ENCODE measurements around the gene INF2.
"Not testable (repeated sequence)": the region's sequence is repeated elsewhere in the genome, so short reads cannot be mapped to it uniquely, and the experiment has no call there.

The INF2 gene

GRCh38 chr14:104659146-104659545 lies 30.3 kb upstream of the INF2 start:
- H3K27me3 ChIP-seq (ENCODE audit: low read depth, low read length): no peaks in the 10 kb centered on the region
- H3K9me3 ChIP-seq (ENCODE audit: control insufficient read depth in 1 of 2, low read length in 2 of 2): peaks cover 0 to 3% of the 10 kb centered on the region in 2 donors
- no peaks in the 10 kb centered on the region for H3K36me3 ChIP-seq (ENCODE audit: control insufficient read depth in 1 of 2, insufficient read depth in 2 of 2, low read length in 2 of 2)
- peaks cover 0 to 6% of the 10 kb centered on the region in 2 donors for H3K4me1 ChIP-seq (ENCODE audit: control insufficient read depth in 1 of 2, insufficient read depth in 2 of 2, low read length in 2 of 2)
- H3K4me3 ChIP-seq (ENCODE audit: low read depth in 1 of 2, low read length in 2 of 2): no peak overlapping the region
- no peak overlapping the region for H3K27ac ChIP-seq (ENCODE audit: low read length)

- H3K9me3 ChIP-seq (ENCODE audit: control insufficient read depth in 1 of 2, low read length in 2 of 2): peaks cover 0 to 3% of the 10 kb centered on the region in 2 donors
Measured at GRCh38 chr14:104659764-104660523, 29.5 kb upstream of the INF2 start.

GRCh38 chr14:104660597-104660996 lies 28.8 kb upstream of the INF2 start:
- Histone ChIP-seq H3K4me3 (ENCODE audit: low read depth in 1 of 2, low read length in 2 of 2) (no peak overlapping the region), H3K9me3 (ENCODE audit: control insufficient read depth in 1 of 2, low read length in 2 of 2) (peaks cover 0 to 3% of the 10 kb centered on the region in 2 donors), H3K27me3 (ENCODE audit: low read depth, low read length) (no peaks in the 10 kb centered on the region), H3K4me1 (ENCODE audit: control insufficient read depth in 1 of 2, insufficient read depth in 2 of 2, low read length in 2 of 2) (peaks cover 3 to 8% of the 10 kb centered on the region in 2 donors), H3K27ac (ENCODE audit: low read length) (no peak overlapping the region), H3K36me3 (ENCODE audit: control insufficient read depth in 1 of 2, insufficient read depth in 2 of 2, low read length in 2 of 2) (no peaks in the 10 kb centered on the region)

More at GRCh38 chr14:104659764-104660523, 29.5 kb upstream of the INF2 start:
- no peaks in the 10 kb centered on the region for H3K36me3 ChIP-seq (ENCODE audit: control insufficient read depth in 1 of 2, insufficient read depth in 2 of 2, low read length in 2 of 2)
- no peak overlapping the region for H3K27ac ChIP-seq (ENCODE audit: low read length)
- H3K27me3 ChIP-seq (ENCODE audit: low read depth, low read length): no peaks in the 10 kb centered on the region
- H3K4me1 ChIP-seq (ENCODE audit: control insufficient read depth in 1 of 2, insufficient read depth in 2 of 2, low read length in 2 of 2): peaks cover 0 to 6% of the 10 kb centered on the region in 2 donors
- H3K4me3 ChIP-seq (ENCODE audit: low read depth in 1 of 2, low read length in 2 of 2): no peak overlapping the region

GRCh38 chr14:104661086-104661485 lies 28.3 kb upstream of the INF2 start:
- H3K27ac ChIP-seq (ENCODE audit: low read length): no peak overlapping the region
- no peaks in the 10 kb centered on the region for H3K27me3 ChIP-seq (ENCODE audit: low read depth, low read length)
- H3K9me3 ChIP-seq (ENCODE audit: control insufficient read depth in 1 of 2, low read length in 2 of 2): peaks cover 0 to 3% of the 10 kb centered on the region in 2 donors
- H3K4me3 ChIP-seq (ENCODE audit: low read depth in 1 of 2, low read length in 2 of 2): no peak overlapping the region
- H3K4me1 ChIP-seq (ENCODE audit: control insufficient read depth in 1 of 2, insufficient read depth in 2 of 2, low read length in 2 of 2): peaks cover 5 to 12% of the 10 kb centered on the region in 2 donors
- H3K36me3 ChIP-seq (ENCODE audit: control insufficient read depth in 1 of 2, insufficient read depth in 2 of 2, low read length in 2 of 2): no peaks in the 10 kb centered on the region

- H3K4me1 ChIP-seq (ENCODE audit: control insufficient read depth in 1 of 2, insufficient read depth in 2 of 2, low read length in 2 of 2): peaks cover 5 to 12% of the 10 kb centered on the region in 2 donors
- H3K27ac ChIP-seq (ENCODE audit: low read length); H3K9me3 ChIP-seq (ENCODE audit: control insufficient read depth in 1 of 2, low read length in 2 of 2); H3K27me3 ChIP-seq (ENCODE audit: low read depth, low read length); H3K4me3 ChIP-seq (ENCODE audit: low read depth in 1 of 2, low read length in 2 of 2); H3K36me3 ChIP-seq (ENCODE audit: control insufficient read depth in 1 of 2, insufficient read depth in 2 of 2, low read length in 2 of 2): not testable (repeated sequence)
Measured at GRCh38 chr14:104661528-104662157, 27.8 kb upstream of the INF2 start.

- not testable (repeated sequence) for H3K9me3 ChIP-seq (ENCODE audit: control insufficient read depth in 1 of 2, low read length in 2 of 2); H3K27me3 ChIP-seq (ENCODE audit: low read depth, low read length); H3K27ac ChIP-seq (ENCODE audit: low read length); H3K36me3 ChIP-seq (ENCODE audit: control insufficient read depth in 1 of 2, insufficient read depth in 2 of 2, low read length in 2 of 2); H3K4me3 ChIP-seq (ENCODE audit: low read depth in 1 of 2, low read length in 2 of 2)
- peaks cover 5 to 12% of the 10 kb centered on the region in 2 donors for H3K4me1 ChIP-seq (ENCODE audit: control insufficient read depth in 1 of 2, insufficient read depth in 2 of 2, low read length in 2 of 2)
Measured at GRCh38 chr14:104662472-104662871, 26.9 kb upstream of the INF2 start.

- H3K4me3 ChIP-seq (ENCODE audit: low read depth in 1 of 2, low read length in 2 of 2): no peak overlapping the region
- H3K9me3 ChIP-seq (ENCODE audit: control insufficient read depth in 1 of 2, low read length in 2 of 2): peaks cover 0 to 3% of the 10 kb centered on the region in 2 donors
- H3K27ac ChIP-seq (ENCODE audit: low read length): no peak overlapping the region
- H3K36me3 ChIP-seq (ENCODE audit: control insufficient read depth in 1 of 2, insufficient read depth in 2 of 2, low read length in 2 of 2): no peaks in the 10 kb centered on the region
- peaks cover 5 to 12% of the 10 kb centered on the region in 2 donors for H3K4me1 ChIP-seq (ENCODE audit: control insufficient read depth in 1 of 2, insufficient read depth in 2 of 2, low read length in 2 of 2)
- H3K27me3 ChIP-seq (ENCODE audit: low read depth, low read length): no peaks in the 10 kb centered on the region
Measured at GRCh38 chr14:104664107-104664506, 25.3 kb upstream of the INF2 start.

- H3K4me1 ChIP-seq (ENCODE audit: control insufficient read depth in 1 of 2, insufficient read depth in 2 of 2, low read length in 2 of 2): peaks cover 5 to 10% of the 10 kb centered on the region in 2 donors
- H3K9me3 ChIP-seq (ENCODE audit: control insufficient read depth in 1 of 2, low read length in 2 of 2): peaks cover 0 to 3% of the 10 kb centered on the region in 2 donors
- no peak overlapping the region for H3K27ac ChIP-seq (ENCODE audit: low read length)
- no peak overlapping the region for H3K4me3 ChIP-seq (ENCODE audit: low read depth in 1 of 2, low read length in 2 of 2)
- no peaks in the 10 kb centered on the region for H3K27me3 ChIP-seq (ENCODE audit: low read depth, low read length)
- no peaks in the 10 kb centered on the region for H3K36me3 ChIP-seq (ENCODE audit: control insufficient read depth in 1 of 2, insufficient read depth in 2 of 2, low read length in 2 of 2)
Measured at GRCh38 chr14:104664588-104664987, 24.8 kb upstream of the INF2 start.

- H3K27ac ChIP-seq (ENCODE audit: low read length): no peak overlapping the region
- no peaks in the 10 kb centered on the region for H3K27me3 ChIP-seq (ENCODE audit: low read depth, low read length)
- H3K4me3 ChIP-seq (ENCODE audit: low read depth in 1 of 2, low read length in 2 of 2): no peak overlapping the region
Measured at GRCh38 chr14:104665114-104665656, 24.2 kb upstream of the INF2 start.

GRCh38 chr14:104665657-104666522 lies 23.5 kb upstream of the INF2 start:
- peaks cover 5 to 6% of the 10 kb centered on the region in 2 donors for H3K4me1 ChIP-seq (ENCODE audit: control insufficient read depth in 1 of 2, insufficient read depth in 2 of 2, low read length in 2 of 2)
- no peaks in the 10 kb centered on the region for H3K36me3 ChIP-seq (ENCODE audit: control insufficient read depth in 1 of 2, insufficient read depth in 2 of 2, low read length in 2 of 2)
- H3K4me3 ChIP-seq (ENCODE audit: low read depth in 1 of 2, low read length in 2 of 2): no peak overlapping the region
- no peak overlapping the region for H3K27ac ChIP-seq (ENCODE audit: low read length)
- H3K27me3 ChIP-seq (ENCODE audit: low read depth, low read length): no peaks in the 10 kb centered on the region
- peaks cover 0 to 3% of the 10 kb centered on the region in 2 donors for H3K9me3 ChIP-seq (ENCODE audit: control insufficient read depth in 1 of 2, low read length in 2 of 2)

More at GRCh38 chr14:104665114-104665656, 24.2 kb upstream of the INF2 start:
- Histone ChIP-seq H3K36me3 (ENCODE audit: control insufficient read depth in 1 of 2, insufficient read depth in 2 of 2, low read length in 2 of 2) (no peaks in the 10 kb centered on the region), H3K4me1 (ENCODE audit: control insufficient read depth in 1 of 2, insufficient read depth in 2 of 2, low read length in 2 of 2) (peaks cover 5 to 6% of the 10 kb centered on the region in 2 donors), H3K9me3 (ENCODE audit: control insufficient read depth in 1 of 2, low read length in 2 of 2) (peaks cover 0 to 3% of the 10 kb centered on the region in 2 donors)

- not testable (repeated sequence) for H3K9me3 ChIP-seq (ENCODE audit: control insufficient read depth in 1 of 2, low read length in 2 of 2); H3K36me3 ChIP-seq (ENCODE audit: control insufficient read depth in 1 of 2, insufficient read depth in 2 of 2, low read length in 2 of 2); H3K27ac ChIP-seq (ENCODE audit: low read length); H3K4me1 ChIP-seq (ENCODE audit: control insufficient read depth in 1 of 2, insufficient read depth in 2 of 2, low read length in 2 of 2); H3K27me3 ChIP-seq (ENCODE audit: low read depth, low read length); H3K4me3 ChIP-seq (ENCODE audit: low read depth in 1 of 2, low read length in 2 of 2)
Measured at GRCh38 chr14:104666523-104666895, 22.9 kb upstream of the INF2 start.
